HCT116 (cell line): ENCODE results near the gene NUDT13. TPM values are rescaled to one million over a fixed set of nuclear protein-coding genes. Genes with fewer than 3 reads are reported as not detected.

ENCODE experiments used
- ATAC-seq: fragments of 200-7000 bp; cut with Tn5 transposase; 2 replicates; pipeline ENCODE4 v1.9.1; 2020; ENCODE audit warnings: mild to moderate bottlenecking, moderate library complexity
- BruUV-seq: library from RNA; stranded (reverse); fragments of 400-500 nt; replicated peaks from 2 replicates; lab custom pipeline; 2021; lab: Mats Ljungman, UMichigan
- CTCF ChIA-PET: fragments of 300-600 bp; sonication (Branson Sonifier 250); formaldehyde crosslinking; loops from one replicate; lab custom pipeline; 2021; ENCODE audit warnings: antibody characterized with exemption; lab: Charles Lee
- POLR2A ChIA-PET: fragments of 300-600, 350-600 bp; sonication (Branson Sonifier 250); formaldehyde crosslinking; loops from one replicate; lab custom pipeline; 2021; ENCODE audit warnings: antibody characterized with exemption; lab: Charles Lee
- RAD21 ChIA-PET, 2 experiments: fragments of 300-600 bp; sonication (Branson Sonifier 250); formaldehyde crosslinking; loops; one replicate each; lab custom pipeline; 2023; ENCODE audit warnings: low total read pairs in 2 of 2; ENCODE audit not compliant: uncharacterized antibody in 2 of 2, unreplicated experiment in 2 of 2, low non-redundant PET in 1 of 2; lab: Charles Lee
- DNase-seq: peaks from one replicate; pipeline ENCODE4 v3.0.0-alpha.2; 2010; ENCODE audit warnings: low read depth, low spot score
- H2AFZ ChIP-seq: fragments of 200-600 bp; shearing (Covaris generic), sonication (generic); 2 replicates; pipeline ENCODE4 v1.6.1; 2017; ENCODE audit warnings: low read depth, mixed run types, mixed read lengths, antibody characterized with exemption, low read length; ENCODE audit not compliant: poor library complexity, severe bottlenecking
- H3K27ac ChIP-seq: 2 replicates; pipeline ENCODE4 v1.5.1; 2012; ENCODE audit warnings: low read depth, low read length
- H3K27me3 ChIP-seq: fragments of 200-600 bp; sonication (generic); 2 replicates; pipeline ENCODE4 v1.6.1; 2016; ENCODE audit warnings: mixed run types, low read length, mixed read lengths; ENCODE audit not compliant: insufficient read depth
- H3K36me3 ChIP-seq, 2 experiments: fragments of 200-500 bp in 1 of 2; fragments of 200-600 bp in 1 of 2; sonication (Bioruptor generic) in 1 of 2; sonication (generic) in 1 of 2; 2 replicates each; pipeline versions ENCODE4 v1.5.1 to v1.6.1; 2014 to 2016; ENCODE audit warnings: low read length in 2 of 2, inconsistent platforms in 1 of 2, mixed read lengths in 1 of 2, mixed run types in 1 of 2; ENCODE audit not compliant: insufficient read depth in 2 of 2, control insufficient read depth in 1 of 2
- H3K4me1 ChIP-seq, 2 experiments: fragments of 200-600 bp in 1 of 2; sonication (generic) in 1 of 2; 2 replicates each; pipeline versions ENCODE4 v1.5.1 to v1.6.1; 2012 to 2017; ENCODE audit warnings: low read length in 2 of 2, inconsistent platforms in 1 of 2, mild to moderate bottlenecking in 1 of 2, mixed read lengths in 1 of 2, mixed run types in 1 of 2, moderate library complexity in 1 of 2; ENCODE audit not compliant: insufficient read depth in 2 of 2, control insufficient read depth in 1 of 2
- H3K4me2 ChIP-seq: fragments of 200-600 bp; sonication (generic); 2 replicates; pipeline ENCODE4 v1.6.1; 2017; ENCODE audit warnings: mixed run types, low read length, mixed read lengths
- H3K4me3 ChIP-seq, 2 experiments: fragments of 200-600 bp in 1 of 2; sonication (generic) in 1 of 2; replicated peaks in 1 of 2; 2 replicates each; pipeline ENCODE4 v1.5.1; 2011 to 2016; ENCODE audit warnings: low read length in 2 of 2, control low read depth in 1 of 2, low read depth in 1 of 2, mild to moderate bottlenecking in 1 of 2, mixed read lengths in 1 of 2, mixed run types in 1 of 2
- H3K79me2 ChIP-seq: fragments of 200-600 bp; sonication (generic); 2 replicates; pipeline ENCODE4 v1.6.1; 2017; ENCODE audit warnings: mild to moderate bottlenecking, mixed run types, low read length, moderate library complexity, mixed read lengths; ENCODE audit not compliant: insufficient read depth
- H3K9ac ChIP-seq: fragments of 200-600 bp; sonication (generic); 2 replicates; pipeline ENCODE4 v1.6.1; 2016; ENCODE audit warnings: low read length, mixed read lengths
- H3K9me2 ChIP-seq: fragments of 200-600 bp; sonication (generic), shearing (Covaris generic); 2 replicates; pipeline ENCODE4 v1.6.1; 2017; ENCODE audit warnings: mixed run types, mild to moderate bottlenecking, moderate library complexity; ENCODE audit not compliant: insufficient read depth
- H3K9me3 ChIP-seq, 2 experiments: fragments of 200-500 bp in 1 of 2; fragments of 200-600 bp in 1 of 2; sonication (Bioruptor generic) in 1 of 2; sonication (generic) in 1 of 2; 2 replicates each; pipeline ENCODE4 v1.6.1; 2014 to 2017; ENCODE audit warnings: low read length in 2 of 2, mixed read lengths in 2 of 2, inconsistent platforms in 1 of 2, low read depth in 1 of 2, mild to moderate bottlenecking in 1 of 2, mixed run types in 1 of 2, moderate library complexity in 1 of 2; ENCODE audit not compliant: control insufficient read depth in 1 of 2, insufficient read depth in 1 of 2
- H4K20me1 ChIP-seq: fragments of 200-600 bp; sonication (generic), shearing (Covaris generic); 2 replicates; pipeline ENCODE4 v1.6.1; 2017; ENCODE audit warnings: mixed run types, mild to moderate bottlenecking, moderate library complexity; ENCODE audit not compliant: insufficient read depth
- CBX3 ChIP-seq: IDR thresholded peaks from 2 replicates; pipeline ENCODE4 v1.6.1; 2012; ENCODE audit warnings: low read depth
- CEBPB ChIP-seq: IDR thresholded peaks from 2 replicates; pipeline ENCODE4 v1.6.1; 2012; ENCODE audit warnings: low read depth
- EGR1 ChIP-seq: IDR thresholded peaks from 2 replicates; pipeline ENCODE4 v1.6.1; 2012; ENCODE audit warnings: low read depth
- ELF1 ChIP-seq: IDR thresholded peaks from 2 replicates; pipeline ENCODE4 v1.6.1; 2012; ENCODE audit warnings: low read depth, borderline replicate concordance
- EZH2phosphoT487 ChIP-seq: fragments of 200-600 bp; IDR thresholded peaks from 2 replicates; pipeline ENCODE4 v1.6.1; 2018; ENCODE audit warnings: antibody characterized with exemption, borderline replicate concordance
- JUND ChIP-seq: IDR thresholded peaks from 2 replicates; pipeline ENCODE4 v1.6.1; 2012
- RAD21 ChIP-seq: IDR thresholded peaks from 2 replicates; pipeline ENCODE4 v1.6.1; 2012; ENCODE audit warnings: low read depth, mild to moderate bottlenecking
- SRF ChIP-seq: IDR thresholded peaks from 2 replicates; pipeline ENCODE4 v1.6.1; 2012; ENCODE audit warnings: low read depth
- TCF7L2 ChIP-seq: IDR thresholded peaks from 2 replicates; pipeline ENCODE4 v1.7.0; 2011; ENCODE audit warnings: borderline replicate concordance, inconsistent platforms; ENCODE audit not compliant: insufficient read depth, insufficient read length; ENCODE audit errors: extremely low read depth
- YY1 ChIP-seq: IDR thresholded peaks from 2 replicates; pipeline ENCODE4 v1.6.1; 2011; ENCODE audit warnings: low read length, low read depth, moderate library complexity, mild to moderate bottlenecking; ENCODE audit not compliant: insufficient replicate concordance; ENCODE audit errors: extremely low read depth
- ZBTB33 ChIP-seq: IDR thresholded peaks from 2 replicates; pipeline ENCODE4 v1.6.1; 2011; ENCODE audit warnings: mild to moderate bottlenecking, low read length, moderate library complexity; ENCODE audit not compliant: insufficient replicate concordance; ENCODE audit errors: extremely low read depth
- intact Hi-C: fragments of 100-400 bp; cut with micrococcal nuclease; formaldehyde crosslinking; loops from 2 replicates; pipeline ENCODE4 v1.10.0; 2022
- total RNA-seq: library from RNA; stranded (reverse); gene quantifications from one replicate; pipeline ENCODE4 v1.2.1, GENCODE V29; 2021; ENCODE audit not compliant: unreplicated experiment

The NUDT13 gene
- total RNA-seq, 1 experiment from 2014 or later = 1.2 TPM

- H3K4me3 ChIP-seq = no peak overlapping the region
- POLR2A ChIA-PET = no interaction called here
- no peaks in the 10 kb centered on the region for H3K27me3 ChIP-seq
- H3K79me2 ChIP-seq = peaks cover 15% of the 10 kb centered on the region; the same call in 1 of the 2 replicates
- RAD21 ChIA-PET = no interaction called here
- DNase-seq = no peak
- H4K20me1 ChIP-seq = no peaks in the 10 kb centered on the region
- no peaks in the 10 kb centered on the region for H3K9me3 ChIP-seq
- CTCF ChIA-PET = no interaction called here
- no peaks in the 10 kb centered on the region for H3K9me2 ChIP-seq
- intact Hi-C loops = no loop called here
- H3K4me2 ChIP-seq = no peak overlapping the region
- ATAC-seq = no peak
- H3K27ac ChIP-seq = no peak overlapping the region
- H3K4me1 ChIP-seq = no peaks in the 10 kb centered on the region
- no peak for TF ChIP-seq TCF7L2
- TF ChIP-seq CBX3 = no peak
- no peak for TF ChIP-seq JUND
- TF ChIP-seq EGR1 = no peak
- TF ChIP-seq RAD21 = no peak
- TF ChIP-seq ZBTB33 = no peak
- TF ChIP-seq SRF = no peak
- TF ChIP-seq EZH2phosphoT487 = no peak
- TF ChIP-seq, all 23 proteins: peak for 0
- no peak overlapping the region for H2AFZ ChIP-seq
- H3K36me3 ChIP-seq = peaks cover 31% of the 10 kb centered on the region in 2 experiments
- no peak overlapping the region for H3K9ac ChIP-seq
- BruUV-seq = no TSS peak
These were observed 41.8 kb downstream of the NUDT13 start for GRCh38 chr10:73152009-73152408.

GRCh38 chr10:73156054-73156453, 45.8 kb downstream of the NUDT13 start:
- no TSS peak for BruUV-seq
- DNase-seq = no peak
- RAD21 ChIA-PET = no interaction called here
- H3K4me3 ChIP-seq = no peak overlapping the region
- no peaks in the 10 kb centered on the region for H3K9me3 ChIP-seq
- peaks cover 24 to 27% of the 10 kb centered on the region in 2 experiments for H3K36me3 ChIP-seq
- ATAC-seq = no peak
- H3K79me2 ChIP-seq = peaks cover 28% of the 10 kb centered on the region
- H3K4me2 ChIP-seq = no peak overlapping the region
- CTCF ChIA-PET = interaction anchor here (0.9 kb wide), 1 partner anchor 59 kb away, joined by 3 read pairs; the partner anchor contains the start of gene P4HA1
- H3K9ac ChIP-seq = no peak overlapping the region
- no peaks in the 10 kb centered on the region for H3K9me2 ChIP-seq
- no peak overlapping the region for H3K27ac ChIP-seq
- no peaks in the 10 kb centered on the region for H3K27me3 ChIP-seq
- no peaks in the 10 kb centered on the region for H3K4me1 ChIP-seq
- TF ChIP-seq EZH2phosphoT487 (no peak), SRF (no peak), YY1 (no peak), EGR1 (no peak), ELF1 (no peak), CBX3 (no peak), CEBPB (no peak)
- intact Hi-C loops = no loop called here
- H4K20me1 ChIP-seq = no peaks in the 10 kb centered on the region
- no peak overlapping the region for H2AFZ ChIP-seq
- POLR2A ChIA-PET = interaction anchor here (0.7 kb wide), 1 partner anchor 361 kb away, joined by 3 read pairs; no protein-coding TSS in a partner anchor
